GM18867 (cell line): Measurements from ENCODE around the gene MSANTD2.

ENCODE experiments used
- ATAC-seq: cut with Tn5 transposase; IDR thresholded peaks from one replicate; pipeline ENCODE4 v1.9.1; 2021; ENCODE audit warnings: mild to moderate bottlenecking, moderate library complexity; ENCODE audit not compliant: unreplicated experiment

The MSANTD2 gene

DNA sequence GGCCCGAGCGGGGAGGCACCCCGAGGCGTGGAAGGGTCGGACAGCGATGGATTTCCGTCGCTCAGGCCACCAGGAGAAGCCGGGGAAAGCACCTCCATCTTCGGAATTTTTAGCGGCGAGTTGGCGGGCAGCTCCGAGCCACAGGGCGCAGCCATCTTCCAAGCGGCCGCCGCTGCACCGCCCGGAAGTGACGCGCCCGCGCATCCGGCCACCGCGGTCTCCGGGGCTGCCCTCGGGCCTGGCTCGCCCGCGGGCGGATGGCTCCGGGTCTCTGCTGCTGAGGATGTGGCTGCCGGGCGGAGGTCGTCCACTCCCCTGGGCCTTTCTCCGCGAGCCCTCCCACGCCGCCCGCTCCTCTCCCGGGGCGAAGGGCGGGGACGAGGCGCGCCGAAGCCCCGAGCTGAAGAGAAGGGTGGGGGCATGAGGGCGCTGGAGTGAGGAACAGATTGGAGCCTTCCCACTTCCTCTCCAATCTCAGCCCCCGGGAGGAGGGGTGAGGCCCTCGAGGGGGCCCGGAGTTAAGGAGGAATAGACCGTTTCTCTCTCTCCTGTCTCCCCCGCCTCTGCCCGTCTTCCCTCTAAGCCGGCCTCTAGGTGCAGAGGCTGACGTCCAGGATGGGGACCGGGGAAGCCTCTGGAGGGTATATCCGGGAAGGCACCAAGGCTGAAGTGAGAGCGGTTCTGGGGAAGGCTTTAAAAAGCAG, at the start of gene MSANTD2:
TSS of gene MSANTD2 (minus strand) at position 181 of the 704 bp plus-strand sequence. CDS start at position 155, 26 bp downstream.
- peak; percentile 93 for ATAC-seq

GRCh38 chr11:124846070-124846673, 46.0 kb upstream of the MSANTD2 start:
- no peak for ATAC-seq

DNA sequence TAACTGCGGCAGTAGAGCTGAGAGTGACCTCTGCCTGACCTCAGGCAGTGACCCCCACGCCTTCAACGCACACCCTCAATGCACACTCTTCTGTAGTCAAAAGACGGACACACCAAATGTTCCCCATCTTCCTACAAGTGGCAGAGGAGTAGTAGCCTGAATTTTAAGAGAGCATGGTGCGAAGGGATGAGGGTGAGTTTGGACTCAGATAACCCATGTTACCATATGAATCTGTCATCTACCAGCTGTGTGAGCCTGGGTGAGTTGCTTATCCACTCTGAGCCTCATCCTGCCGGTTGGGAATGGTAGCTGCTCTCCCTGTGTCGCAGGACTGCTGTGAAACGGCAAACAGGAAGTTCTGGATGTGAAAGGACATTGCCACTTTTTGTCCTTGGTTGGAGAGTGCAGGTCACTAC, 44.5 kb upstream of the MSANTD2 start:
- ATAC-seq = no peak

DNA sequence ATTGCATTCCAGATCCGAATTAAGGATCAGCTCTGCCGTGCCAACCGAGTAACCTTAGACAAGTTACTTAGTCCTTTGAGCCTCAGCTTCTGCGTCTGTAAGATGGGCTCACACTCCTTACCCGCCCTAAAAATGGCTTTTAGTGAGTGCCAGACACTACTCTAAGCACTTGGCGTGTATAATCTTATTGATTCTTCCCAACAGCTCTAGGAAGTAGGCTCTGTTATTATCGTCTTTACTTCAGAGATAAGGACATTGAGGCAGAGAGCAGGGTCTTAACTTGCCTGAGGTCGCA, 43.4 kb upstream of the MSANTD2 start:
- no peak for ATAC-seq

DNA sequence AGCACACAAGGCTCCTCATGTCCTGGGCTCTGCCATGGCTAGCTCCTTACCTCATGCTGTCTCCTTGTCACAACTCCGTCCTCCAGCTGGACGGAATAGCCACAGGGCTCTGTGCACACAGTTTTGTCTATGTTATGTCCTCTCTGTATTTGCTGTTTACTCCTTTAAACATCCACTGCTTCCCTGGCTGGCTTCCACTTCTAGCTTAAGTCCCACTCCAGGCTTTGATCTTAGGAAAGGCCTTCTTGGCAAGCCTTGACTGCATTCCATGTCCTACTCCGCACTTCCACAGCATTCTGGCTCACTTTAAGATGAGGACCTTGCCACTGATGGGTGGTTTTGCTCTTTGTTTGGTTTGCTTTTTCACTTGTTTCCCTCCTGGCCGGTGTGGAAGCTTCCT, 42.1 kb upstream of the MSANTD2 start:
- ATAC-seq = no peak

DNA sequence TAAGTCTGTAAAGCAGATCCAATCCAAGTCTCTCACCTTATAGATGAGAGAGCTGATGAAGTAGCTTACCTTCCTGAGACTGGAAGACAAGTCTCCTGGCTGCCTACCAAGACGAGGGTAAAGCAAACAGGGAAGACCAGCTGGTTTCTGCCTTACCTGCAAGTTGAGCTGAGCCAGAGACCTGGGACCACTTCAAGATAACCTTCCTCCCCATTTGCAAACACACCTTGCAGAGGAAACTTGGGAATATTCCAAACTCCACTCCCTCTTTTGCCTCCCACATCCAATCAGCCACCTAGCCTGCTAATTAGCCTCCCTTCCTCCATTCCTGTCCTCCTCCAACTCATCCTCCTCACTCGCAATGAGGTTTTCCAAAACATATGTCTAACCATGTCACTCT, 41.6 kb upstream of the MSANTD2 start:
- no peak for ATAC-seq

DNA sequence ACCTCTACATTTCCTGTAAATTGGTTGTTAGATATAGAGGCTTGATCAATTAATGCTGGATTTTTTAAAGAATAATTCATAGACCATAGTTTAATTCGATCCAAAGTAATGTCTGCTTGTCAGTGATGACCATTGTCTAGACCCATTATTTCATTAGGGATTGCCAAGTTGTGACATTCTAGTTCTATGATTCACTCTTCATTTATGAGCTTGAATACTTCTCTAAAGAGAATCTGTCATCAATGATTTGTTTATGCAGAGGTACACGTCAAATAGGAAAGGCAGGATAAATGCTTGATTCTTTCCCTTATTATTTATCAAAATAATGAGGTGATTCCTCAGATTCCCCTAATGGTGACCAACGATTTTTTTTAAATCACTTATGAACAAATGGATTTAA, 41.0 kb upstream of the MSANTD2 start:
- no peak for ATAC-seq

DNA sequence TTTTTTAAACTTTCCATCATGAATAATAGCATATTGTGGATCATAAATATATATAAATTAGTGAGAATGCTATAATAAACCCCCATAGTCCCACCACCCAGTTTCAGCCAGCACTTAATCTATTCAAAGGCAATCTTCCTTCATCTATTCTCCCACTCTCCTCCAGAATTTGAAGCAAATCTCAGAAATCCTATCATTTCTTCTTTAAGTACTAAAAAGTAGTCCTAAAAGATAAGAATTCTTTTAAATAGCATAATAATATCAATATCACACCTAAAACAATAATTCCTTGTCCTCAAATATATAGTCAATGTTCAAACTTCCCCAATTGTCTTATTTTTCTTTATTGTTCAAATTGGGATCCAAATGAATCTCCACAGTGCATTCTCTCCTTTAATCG, 40.5 kb upstream of the MSANTD2 start:
- no peak for ATAC-seq

GRCh38 chr11:124839972-124840621, 39.9 kb upstream of the MSANTD2 start:
- ATAC-seq = no peak

- no peak for ATAC-seq
These were observed 39.1 kb upstream of the MSANTD2 start for GRCh38 chr11:124839128-124839971.

DNA sequence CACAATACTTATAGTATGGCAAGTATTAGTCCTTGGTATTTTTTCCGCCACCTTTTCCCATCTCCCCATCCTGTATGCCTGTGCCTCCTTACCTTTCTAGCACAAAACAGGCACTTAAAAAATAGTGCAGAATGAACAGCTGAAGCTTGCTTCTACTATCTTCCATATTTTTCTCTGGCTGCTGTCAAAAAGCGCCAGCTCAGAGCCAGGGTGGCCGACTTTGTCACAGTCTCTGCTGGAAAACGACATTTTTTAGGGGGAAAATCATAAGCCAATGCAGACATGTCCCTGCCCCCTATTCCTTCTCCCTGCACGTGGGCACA, 38.6 kb upstream of the MSANTD2 start:
- ATAC-seq = no peak

GRCh38 chr11:124837491-124837856, 37.3 kb upstream of the MSANTD2 start:
- no peak for ATAC-seq

DNA sequence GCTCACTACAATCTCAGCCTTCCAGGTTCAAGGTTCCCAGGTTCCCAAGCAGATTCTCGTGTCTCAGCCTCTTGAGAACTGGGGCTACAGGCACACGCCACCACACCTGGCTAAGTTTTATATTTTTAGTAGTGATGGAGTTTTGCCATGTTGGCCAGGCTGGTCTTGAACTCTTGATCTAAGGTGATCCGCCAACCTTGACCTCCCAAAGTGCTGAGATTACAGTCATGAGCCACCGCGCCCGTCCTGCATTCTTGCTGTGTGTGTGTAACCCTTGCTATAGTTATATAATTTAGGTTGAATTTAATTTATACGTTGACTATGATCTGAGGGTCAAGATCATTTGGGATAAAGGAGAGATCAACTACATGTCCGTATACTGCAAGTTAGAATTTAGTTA, 35.7 kb upstream of the MSANTD2 start:
- no peak for ATAC-seq

- no peak for ATAC-seq
These were observed 34.4 kb upstream of the MSANTD2 start for GRCh38 chr11:124834526-124835180.

DNA sequence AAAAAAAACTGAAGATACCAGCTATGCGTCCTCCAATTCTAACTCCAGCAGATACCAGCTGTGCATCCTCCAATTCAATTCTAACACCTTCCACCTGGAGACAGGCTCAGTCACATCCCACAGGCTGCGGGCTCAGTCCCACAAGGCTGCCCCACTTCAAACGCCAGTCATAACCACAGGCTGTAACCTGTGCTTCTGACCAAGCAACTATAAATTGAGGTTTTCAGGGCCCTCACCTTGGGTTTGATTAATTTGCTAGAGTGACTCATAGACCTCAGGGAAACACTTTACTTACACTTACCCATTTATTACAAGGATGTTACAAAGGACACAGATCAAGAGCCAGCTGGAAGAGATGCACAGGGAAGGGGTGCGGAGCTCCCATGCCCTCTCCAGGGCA, 32.4 kb upstream of the MSANTD2 start:
- no peak for ATAC-seq

DNA sequence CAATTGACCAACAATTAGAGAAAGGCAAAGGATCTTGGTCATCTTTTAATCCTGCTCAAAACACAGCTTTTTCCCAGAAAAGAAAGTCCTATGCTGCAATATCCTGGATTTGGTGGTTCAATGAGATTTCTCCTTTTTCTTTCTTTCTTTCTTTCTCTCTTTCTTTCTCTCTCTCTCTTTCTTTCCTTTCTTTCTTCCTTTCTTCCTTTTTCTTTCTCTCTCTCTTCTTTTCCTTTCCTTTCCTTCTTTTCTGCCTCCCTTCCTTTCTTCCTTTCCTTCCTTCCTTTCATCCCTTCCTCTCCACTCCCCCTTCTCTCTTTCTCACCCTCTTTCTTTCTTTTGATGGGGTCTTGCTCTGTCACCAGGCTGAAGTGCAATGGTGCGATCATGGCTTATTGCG, 31.7 kb upstream of the MSANTD2 start:
- ATAC-seq = no peak

- no peak for ATAC-seq
These were observed 30.5 kb upstream of the MSANTD2 start for GRCh38 chr11:124830749-124831148.

DNA sequence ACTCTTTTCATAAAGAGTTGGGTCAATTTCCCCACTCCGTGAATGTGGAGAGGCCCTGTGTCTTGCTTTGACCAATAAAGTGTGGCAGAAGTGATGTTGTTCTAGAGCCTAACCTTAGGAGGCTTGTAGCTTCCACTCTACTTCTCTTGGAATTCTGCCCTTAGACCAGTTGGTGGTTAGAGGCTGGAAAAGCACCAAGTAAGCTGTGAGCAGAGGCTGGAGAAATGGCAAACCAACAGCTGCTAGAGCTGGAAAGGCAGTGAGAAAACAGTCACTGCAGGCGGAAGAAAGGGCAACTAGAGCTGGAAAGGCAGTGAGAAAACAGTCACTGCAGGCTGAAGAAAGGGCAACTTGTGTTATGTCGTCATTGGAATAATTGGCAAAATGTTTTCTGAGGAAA, 29.8 kb upstream of the MSANTD2 start:
- ATAC-seq = no peak

DNA sequence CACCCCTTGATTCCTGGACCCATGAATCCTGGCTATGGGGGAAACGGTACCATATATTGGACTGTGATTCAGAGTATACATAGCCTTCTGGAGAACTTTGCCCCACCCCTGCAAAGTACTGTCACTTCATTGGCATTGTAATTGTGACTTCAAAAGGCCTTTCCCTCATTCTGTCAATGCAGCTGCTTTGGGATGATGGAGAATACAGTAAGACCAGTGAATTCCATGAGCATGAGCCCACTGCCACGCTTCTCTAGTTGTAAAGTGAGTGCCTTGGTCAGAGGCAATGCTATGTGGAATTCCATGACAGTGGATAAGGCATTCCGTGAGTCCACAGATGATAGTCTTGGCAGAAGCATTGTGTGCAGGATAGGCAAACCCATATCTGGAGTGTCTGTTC, 25.7 kb upstream of the MSANTD2 start:
- no peak for ATAC-seq

- no peak for ATAC-seq
These were observed 23.5 kb upstream of the MSANTD2 start for GRCh38 chr11:124823512-124824376.
